Prostate gland (tissue), 2 donors: Measurements from ENCODE around the gene DTYMK. TPM values are rescaled to one million over a fixed set of nuclear protein-coding genes. Genes with fewer than 3 reads are reported as not detected.
A peak's percentile ranks its signal among the peaks of the same experiment; 100 is the strongest.

Source experiments
- DNase-seq: peaks from one replicate; pipeline ENCODE4 v3.0.0-alpha.2; 2019; ENCODE audit warnings: low spot score
- H3K27ac ChIP-seq, 2 donors: fragments of 200-600 bp; sonication (generic); 2 replicates each; pipeline ENCODE4 v1.5.1; 2017 to 2019
- H3K27me3 ChIP-seq: fragments of 200-600 bp; sonication (generic); replicated peaks from 2 replicates; pipeline ENCODE4 v1.5.1; 2019; ENCODE audit not compliant: insufficient read depth
- H3K36me3 ChIP-seq, 2 donors: fragments of 200-600 bp; sonication (generic); 1 replicate in 1 of 2; 2 replicates in 1 of 2; pipeline versions ENCODE4 v1.5.1 to v1.8.1; 2017 to 2019
- H3K4me1 ChIP-seq: fragments of 200-600 bp; sonication (generic); replicated peaks from 2 replicates; pipeline ENCODE4 v1.5.1; 2019
- H3K4me3 ChIP-seq, 2 donors: fragments of 200-600 bp; sonication (generic); 2 replicates each; pipeline ENCODE4 v1.5.1; 2017 to 2019
- H3K9me3 ChIP-seq: fragments of 200-600 bp; sonication (generic); 2 replicates; pipeline ENCODE4 v1.5.1; 2017
- POLR2A ChIP-seq: fragments of 450-650 bp; IDR thresholded peaks from one replicate; pipeline ENCODE4 v1.6.1; 2016; ENCODE audit warnings: antibody characterized with exemption, mild to moderate bottlenecking
- POLR2AphosphoS5 ChIP-seq: sonication (generic); formaldehyde crosslinking; IDR thresholded peaks from one replicate; pipeline ENCODE4 v1.6.1; 2017; ENCODE audit warnings: antibody characterized with exemption
- WGBS: methylation state at CpG from one replicate; pipeline ENCODE4 v1.1.5; 2018; 5-methylcytosine and 5-hydroxymethylcytosine counted together
- intact Hi-C: fragments of 100-400 bp; cut with DNase I; formaldehyde crosslinking; loops from one replicate; pipeline ENCODE4 v1.14.2; 2022
- total RNA-seq, 2 donors: library from RNA; depleted of rRNA; stranded (reverse); fragments of >200 nt; gene quantifications; one replicate each; pipeline ENCODE4 v1.1.0, GENCODE V29; 2016
- TF ChIP-seq, protein P1 (sequence below), 4 experiments: fragments of 200-600 bp in 2 of 4; fragments of 450-650 bp in 2 of 4; sonication (generic) in 2 of 4; IDR thresholded peaks; 1 replicate in 3 of 4; 2 replicates in 1 of 4; pipeline ENCODE4 v1.5.1; 2016 to 2019; ENCODE audit warnings: antibody characterized with exemption in 4 of 4, mild to moderate bottlenecking in 2 of 4, moderate library complexity in 2 of 4

DTYMK gene
- total RNA-seq, 2 donors from 2014 or later, result 26.0 to 35.8 TPM

- Histone ChIP-seq H3K4me1 (peaks cover 17% of the 10 kb centered on the region), H3K36me3 (peaks cover 10 to 12% of the 10 kb centered on the region in 2 donors), H3K4me3 (peak within 1 kb of the TSS; percentile 96 to 100), H3K9me3 (no peaks in the 10 kb centered on the region), H3K27ac (peak within 1 kb of the TSS; percentile 99), H3K27me3 (no peaks in the 10 kb centered on the region)
- under 1% methylated on average over 67 of the region's 123 CpGs for WGBS
- intact Hi-C loops, result loop anchor here (2.0 to 10.0 kb wide), 2 partner anchors 280 to 322 kb away; partner anchors contain the start of genes FARP2, HDLBP and SEPTIN2
- DNase-seq, result peak; percentile 85
- TF ChIP-seq POLR2AphosphoS5, result peak; percentile 84
- peak; percentile 17 for TF ChIP-seq POLR2A
- TF ChIP-seq, protein P1, sequence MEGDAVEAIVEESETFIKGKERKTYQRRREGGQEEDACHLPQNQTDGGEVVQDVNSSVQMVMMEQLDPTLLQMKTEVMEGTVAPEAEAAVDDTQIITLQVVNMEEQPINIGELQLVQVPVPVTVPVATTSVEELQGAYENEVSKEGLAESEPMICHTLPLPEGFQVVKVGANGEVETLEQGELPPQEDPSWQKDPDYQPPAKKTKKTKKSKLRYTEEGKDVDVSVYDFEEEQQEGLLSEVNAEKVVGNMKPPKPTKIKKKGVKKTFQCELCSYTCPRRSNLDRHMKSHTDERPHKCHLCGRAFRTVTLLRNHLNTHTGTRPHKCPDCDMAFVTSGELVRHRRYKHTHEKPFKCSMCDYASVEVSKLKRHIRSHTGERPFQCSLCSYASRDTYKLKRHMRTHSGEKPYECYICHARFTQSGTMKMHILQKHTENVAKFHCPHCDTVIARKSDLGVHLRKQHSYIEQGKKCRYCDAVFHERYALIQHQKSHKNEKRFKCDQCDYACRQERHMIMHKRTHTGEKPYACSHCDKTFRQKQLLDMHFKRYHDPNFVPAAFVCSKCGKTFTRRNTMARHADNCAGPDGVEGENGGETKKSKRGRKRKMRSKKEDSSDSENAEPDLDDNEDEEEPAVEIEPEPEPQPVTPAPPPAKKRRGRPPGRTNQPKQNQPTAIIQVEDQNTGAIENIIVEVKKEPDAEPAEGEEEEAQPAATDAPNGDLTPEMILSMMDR (IDR thresholded peaks at IDR 0.05), result peak in 1 of 4 experiments; percentile 25
Observed at GRCh38 chr2:241637018-241637794, 49.4 kb downstream of the DTYMK start, which contains the start of the genes ATG4B and THAP4. Gene ATG4B (plus strand): TSS chr2:241637693. CDS start chr2:241637715, 22 bp downstream. Gene THAP4 (minus strand): TSS chr2:241637158. CDS start chr2:241637017, 141 bp downstream.

DNA sequence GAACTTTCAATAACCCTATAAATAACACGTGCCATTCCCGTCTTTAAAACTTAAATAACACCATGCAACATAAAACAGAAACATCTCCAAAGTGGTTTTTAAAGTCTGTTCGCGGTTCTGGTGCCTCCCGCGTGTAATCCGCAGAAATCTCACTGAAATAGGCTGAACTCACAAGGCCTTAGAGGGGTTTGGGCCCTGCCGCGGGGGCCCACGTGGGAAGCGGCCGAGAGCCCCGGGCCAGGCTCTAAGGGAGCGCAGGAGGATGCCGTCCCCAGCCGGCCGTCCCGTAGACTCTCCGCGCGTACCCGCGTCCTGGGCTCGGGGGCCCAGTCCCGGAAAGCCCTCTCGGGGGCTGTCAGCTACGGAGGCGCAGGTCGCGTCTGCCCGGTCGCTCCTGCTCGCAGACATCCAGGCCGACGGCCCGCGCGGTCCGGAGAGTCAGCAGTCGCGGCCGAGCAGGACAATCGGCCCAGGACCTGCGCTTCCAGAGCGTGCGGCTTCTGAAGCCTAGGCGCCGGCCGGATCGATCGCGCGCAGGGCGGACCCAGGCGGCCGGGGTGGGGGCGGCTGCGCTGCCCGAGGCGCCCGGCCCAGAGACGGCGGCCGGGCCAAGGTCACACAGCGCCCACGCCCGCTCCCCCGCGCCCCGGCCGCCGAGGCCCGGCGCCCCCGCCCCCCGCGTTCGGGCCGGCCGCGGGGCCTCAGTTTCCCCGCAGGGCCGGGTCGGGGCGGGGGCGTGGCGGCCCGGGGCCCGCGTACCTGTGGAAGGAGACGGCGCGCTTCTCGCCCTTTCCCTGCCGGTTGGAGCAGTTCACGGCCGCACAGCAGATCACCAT lies 50.2 kb downstream of the DTYMK start:
- Histone ChIP-seq H3K27me3 (no peaks in the 10 kb centered on the region), H3K4me1 (peaks cover 17% of the 10 kb centered on the region), H3K36me3 (peaks cover 10 to 12% of the 10 kb centered on the region in 2 donors), H3K27ac (peak overlapping the region; percentile 99), H3K4me3 (peak overlapping the region; percentile 96 to 100), H3K9me3 (no peaks in the 10 kb centered on the region)
- TF ChIP-seq, protein P1 (IDR thresholded peaks at IDR 0.05), result no peak
- TF ChIP-seq POLR2AphosphoS5 (no peak), POLR2A (no peak)
- intact Hi-C loops, result loop anchor here (2.0 to 10.0 kb wide), 2 partner anchors 280 to 322 kb away; partner anchors contain the start of genes FARP2, HDLBP and SEPTIN2
- under 1% methylated on average over 74 of the region's 97 CpGs for WGBS
- no peak for DNase-seq

- Histone ChIP-seq H3K4me3 (peak overlapping the region; percentile 96 to 100), H3K27me3 (no peaks in the 10 kb centered on the region), H3K4me1 (peaks cover 17% of the 10 kb centered on the region), H3K36me3 (peaks cover 10 to 12% of the 10 kb centered on the region in 2 donors), H3K27ac (peak overlapping the region; percentile 99), H3K9me3 (no peaks in the 10 kb centered on the region)
- no peak for DNase-seq
- TF ChIP-seq POLR2A, result no peak
- TF ChIP-seq POLR2AphosphoS5, result no peak
- TF ChIP-seq, protein P1 (IDR thresholded peaks at IDR 0.05), result no peak
- WGBS, result 16% methylated on average over 6 of the region's 6 CpGs
- intact Hi-C loops, result loop anchor here (2.0 to 10.0 kb wide), 2 partner anchors 279 to 321 kb away; partner anchors contain the start of genes FARP2, HDLBP and SEPTIN2
Observed at GRCh38 chr2:241635756-241636155, 50.9 kb downstream of the DTYMK start.

GRCh38 chr2:241633561-241633960 lies 53.1 kb downstream of the DTYMK start:
- Histone ChIP-seq H3K9me3 (no peaks in the 10 kb centered on the region), H3K36me3 (peaks cover 10 to 12% of the 10 kb centered on the region in 2 donors), H3K27ac (no peak overlapping the region), H3K4me3 (no peak overlapping the region), H3K27me3 (no peaks in the 10 kb centered on the region), H3K4me1 (peaks cover 9% of the 10 kb centered on the region)
- DNase-seq, result no peak
- TF ChIP-seq, protein P1 (IDR thresholded peaks at IDR 0.05), result no peak
- no peak for TF ChIP-seq POLR2A
- no peak for TF ChIP-seq POLR2AphosphoS5
- WGBS, result 84% methylated on average over 17 of the region's 17 CpGs
- intact Hi-C loops, result loop anchor here (10.0 kb wide), 1 partner anchor 319 kb away; the partner anchor contains the start of genes HDLBP and SEPTIN2
